CD8-positive, alpha-beta memory T cell (primary cell): ENCODE results near the gene GABBR2. TPM values are rescaled to one million over a fixed set of nuclear protein-coding genes. Genes with fewer than 3 reads are reported as not detected.
"Not testable (repeated sequence)": the region's sequence is repeated elsewhere in the genome, so short reads cannot be mapped to it uniquely, and the experiment has no call there.

Source experiments
- CTCF ChIA-PET: fragments of 350-600 bp; sonication (Branson Sonifier 250); formaldehyde crosslinking; loops from one replicate; lab custom pipeline; 2021; ENCODE audit warnings: antibody characterized with exemption; lab: Charles Lee
- POLR2A ChIA-PET: fragments of 350-600 bp; sonication (Branson Sonifier 250); formaldehyde crosslinking; loops from one replicate; lab custom pipeline; 2021; ENCODE audit warnings: antibody characterized with exemption; lab: Charles Lee
- DNase-seq, 5 donors: peaks; one replicate each; pipeline versions ENCODE4 v3.0.0 to v3.0.0-alpha.2; 2020 to 2022; ENCODE audit warnings: mixed read lengths in 1 of 5
- H3K27ac ChIP-seq: one replicate; pipeline ENCODE4 v1.7.0; 2013; ENCODE audit warnings: low read depth, mild to moderate bottlenecking, low read length, moderate library complexity
- H3K27me3 ChIP-seq: 2 replicates; pipeline ENCODE4 v1.7.0; 2013; ENCODE audit warnings: low read length, mild to moderate bottlenecking; ENCODE audit not compliant: insufficient read depth, poor library complexity, severe bottlenecking
- H3K36me3 ChIP-seq: 2 replicates; pipeline ENCODE4 v1.7.0; 2013; ENCODE audit warnings: mild to moderate bottlenecking, low read length, moderate library complexity; ENCODE audit not compliant: insufficient read depth
- H3K4me1 ChIP-seq: 2 replicates; pipeline ENCODE4 v1.7.0; 2013; ENCODE audit warnings: mild to moderate bottlenecking, low read length, moderate library complexity; ENCODE audit not compliant: insufficient read depth
- H3K4me3 ChIP-seq: 2 replicates; pipeline ENCODE4 v1.7.0; 2013; ENCODE audit warnings: mild to moderate bottlenecking, low read length
- H3K9me3 ChIP-seq: 2 replicates; pipeline ENCODE4 v1.7.0; 2013; ENCODE audit warnings: mild to moderate bottlenecking, low read length
- H3K27ac Mint-ChIP-seq, 8 donors: one replicate each; pipeline ENCODE4 v1.8.0; 2020 to 2021; ENCODE audit warnings: mixed read lengths in 8 of 8, mild to moderate bottlenecking in 6 of 8, inconsistent platforms in 3 of 8, moderate library complexity in 3 of 8
- H3K27me3 Mint-ChIP-seq, 2 donors: one replicate each; pipeline ENCODE4 v1.8.0; 2020 to 2021; ENCODE audit warnings: mixed read lengths in 2 of 2, mild to moderate bottlenecking in 1 of 2, moderate library complexity in 1 of 2
- H3K36me3 Mint-ChIP-seq, 3 donors: one replicate each; pipeline ENCODE4 v1.8.0; 2020 to 2021; ENCODE audit warnings: mixed read lengths in 3 of 3, inconsistent platforms in 1 of 3, mild to moderate bottlenecking in 1 of 3
- H3K4me1 Mint-ChIP-seq, 3 donors: one replicate each; pipeline ENCODE4 v1.8.0; 2020 to 2021; ENCODE audit warnings: mixed read lengths in 3 of 3, inconsistent platforms in 1 of 3, mild to moderate bottlenecking in 1 of 3
- H3K4me3 Mint-ChIP-seq, 7 donors: one replicate each; pipeline ENCODE4 v1.8.0; 2020 to 2021; ENCODE audit warnings: mixed read lengths in 7 of 7, mild to moderate bottlenecking in 6 of 7, moderate library complexity in 4 of 7, inconsistent platforms in 2 of 7
- H3K9me3 Mint-ChIP-seq, 5 donors: one replicate each; pipeline ENCODE4 v1.8.0; 2020 to 2022; ENCODE audit warnings: mixed read lengths in 5 of 5, mild to moderate bottlenecking in 3 of 5, moderate library complexity in 2 of 5, inconsistent platforms in 1 of 5
- polyA plus RNA-seq: library from polyadenylated mRNA; unstranded; fragments of 300-500 nt; fragmentation: Illumina TruSeq; gene quantifications from one replicate; pipeline ENCODE4 v1.2.3, GENCODE V29; 2021
- total RNA-seq, 2 experiments: library from RNA; stranded (reverse); gene quantifications; one replicate each; pipeline ENCODE4 v1.2.3, GENCODE V29; 2021

GABBR2 gene
- total and polyA plus RNA-seq, 3 experiments from 2014 or later, result not detected

GRCh38 chr9:98464156-98464690 lies 244.5 kb downstream of the GABBR2 start:
- H3K27ac ChIP-seq, H3K27ac Mint-ChIP-seq, H3K4me1 ChIP-seq, H3K36me3 Mint-ChIP-seq, H3K4me3 ChIP-seq, CTCF ChIA-PET, H3K4me3 Mint-ChIP-seq, H3K4me1 Mint-ChIP-seq, POLR2A ChIA-PET, H3K36me3 ChIP-seq, DNase-seq, H3K9me3 ChIP-seq, H3K27me3 ChIP-seq: not testable (repeated sequence)
- H3K9me3 Mint-ChIP-seq, result peaks cover 21 to 27% (median 22%) of the 10 kb centered on the region in 5 donors
- peaks cover 9 to 32% of the 10 kb centered on the region in 2 donors for H3K27me3 Mint-ChIP-seq

- H3K4me3 ChIP-seq, result no peak overlapping the region
- H3K4me1 ChIP-seq, result no peaks in the 10 kb centered on the region
- H3K9me3 Mint-ChIP-seq, result peaks cover 22 to 29% (median 28%) of the 10 kb centered on the region in 5 donors
- H3K27me3 Mint-ChIP-seq, result peaks cover 6 to 39% of the 10 kb centered on the region in 2 donors
- H3K9me3 ChIP-seq, result no peaks in the 10 kb centered on the region
- H3K27ac Mint-ChIP-seq, result no peak overlapping the region
- no peaks in the 10 kb centered on the region for H3K4me1 Mint-ChIP-seq
- H3K36me3 ChIP-seq, result no peaks in the 10 kb centered on the region
- POLR2A ChIA-PET, result no interaction called here
- no peak overlapping the region for H3K4me3 Mint-ChIP-seq
- CTCF ChIA-PET, result no interaction called here
- H3K27me3 ChIP-seq, result no peaks in the 10 kb centered on the region
- H3K27ac ChIP-seq, result no peak overlapping the region
- no peaks in the 10 kb centered on the region for H3K36me3 Mint-ChIP-seq
- DNase-seq, result no peak
These were observed 246.4 kb downstream of the GABBR2 start for GRCh38 chr9:98462310-98462709.

GRCh38 chr9:98460704-98461103 lies 248.0 kb downstream of the GABBR2 start:
- H3K36me3 ChIP-seq, result no peaks in the 10 kb centered on the region
- H3K4me3 Mint-ChIP-seq, result no peak overlapping the region
- CTCF ChIA-PET, result no interaction called here
- DNase-seq, result no peak
- H3K4me1 Mint-ChIP-seq, result no peaks in the 10 kb centered on the region
- H3K4me3 ChIP-seq, result no peak overlapping the region
- H3K27ac ChIP-seq, result no peak overlapping the region
- peaks cover 22 to 31% (median 28%) of the 10 kb centered on the region in 5 donors for H3K9me3 Mint-ChIP-seq
- no peaks in the 10 kb centered on the region for H3K9me3 ChIP-seq
- H3K36me3 Mint-ChIP-seq, result no peaks in the 10 kb centered on the region
- peaks cover 11 to 43% of the 10 kb centered on the region in 2 donors for H3K27me3 Mint-ChIP-seq
- no peaks in the 10 kb centered on the region for H3K4me1 ChIP-seq
- no peaks in the 10 kb centered on the region for H3K27me3 ChIP-seq
- POLR2A ChIA-PET, result no interaction called here
- H3K27ac Mint-ChIP-seq, result no peak overlapping the region

GRCh38 chr9:98457726-98458370 lies 250.9 kb downstream of the GABBR2 start:
- peaks cover 12 to 50% of the 10 kb centered on the region in 2 donors for H3K27me3 Mint-ChIP-seq
- no peak overlapping the region for H3K27ac ChIP-seq
- no peaks in the 10 kb centered on the region for H3K9me3 ChIP-seq
- no peaks in the 10 kb centered on the region for H3K36me3 ChIP-seq
- H3K4me1 Mint-ChIP-seq, result no peaks in the 10 kb centered on the region
- H3K27ac Mint-ChIP-seq, result no peak overlapping the region
- no peak overlapping the region for H3K4me3 Mint-ChIP-seq
- no peaks in the 10 kb centered on the region for H3K4me1 ChIP-seq
- ChIA-PET CTCF (no interaction called here), POLR2A (no interaction called here)
- peaks cover 21 to 29% (median 25%) of the 10 kb centered on the region in 5 donors for H3K9me3 Mint-ChIP-seq
- no peak for DNase-seq
- no peaks in the 10 kb centered on the region for H3K36me3 Mint-ChIP-seq
- H3K27me3 ChIP-seq, result no peaks in the 10 kb centered on the region
- no peak overlapping the region for H3K4me3 ChIP-seq

- CTCF ChIA-PET, result no interaction called here
- no peaks in the 10 kb centered on the region for H3K27me3 ChIP-seq
- Mint-ChIP-seq H3K4me3 (no peak overlapping the region), H3K27me3 (peaks cover 10 to 47% of the 10 kb centered on the region in 2 donors), H3K4me1 (no peaks in the 10 kb centered on the region), H3K36me3 (no peaks in the 10 kb centered on the region), H3K9me3 (peaks cover 9 to 19% (median 18%) of the 10 kb centered on the region in 5 donors), H3K27ac (no peak overlapping the region)
- no peaks in the 10 kb centered on the region for H3K36me3 ChIP-seq
- H3K4me3 ChIP-seq, result no peak overlapping the region
- no peak for DNase-seq
- no peak overlapping the region for H3K27ac ChIP-seq
- H3K4me1 ChIP-seq, result no peaks in the 10 kb centered on the region
- H3K9me3 ChIP-seq, result no peaks in the 10 kb centered on the region
- POLR2A ChIA-PET, result no interaction called here
These were observed 252.6 kb downstream of the GABBR2 start for GRCh38 chr9:98456156-98456613.

GRCh38 chr9:98455256-98456155 lies 253.2 kb downstream of the GABBR2 start:
- Histone ChIP-seq H3K9me3 (no peaks in the 10 kb centered on the region), H3K36me3 (no peaks in the 10 kb centered on the region), H3K27me3 (no peaks in the 10 kb centered on the region), H3K4me1 (no peaks in the 10 kb centered on the region), H3K4me3 (no peak overlapping the region), H3K27ac (no peak overlapping the region)
- Mint-ChIP-seq H3K4me1 (no peaks in the 10 kb centered on the region), H3K36me3 (no peaks in the 10 kb centered on the region), H3K9me3 (peaks cover 2 to 14% (median 11%) of the 10 kb centered on the region in 5 donors), H3K27ac (no peak overlapping the region), H3K4me3 (no peak overlapping the region), H3K27me3 (peaks cover 10 to 47% of the 10 kb centered on the region in 2 donors)
- ChIA-PET POLR2A (no interaction called here), CTCF (no interaction called here)
- DNase-seq, result no peak

GRCh38 chr9:98453589-98454311 lies 255.0 kb downstream of the GABBR2 start:
- H3K27me3 Mint-ChIP-seq, result peaks cover 15 to 47% of the 10 kb centered on the region in 2 donors
- no peaks in the 10 kb centered on the region for H3K36me3 Mint-ChIP-seq
- Histone ChIP-seq H3K27ac (no peak overlapping the region), H3K4me1 (no peaks in the 10 kb centered on the region), H3K4me3 (no peak overlapping the region), H3K36me3 (no peaks in the 10 kb centered on the region), H3K9me3 (no peaks in the 10 kb centered on the region), H3K27me3 (no peaks in the 10 kb centered on the region)
- CTCF ChIA-PET, result no interaction called here
- POLR2A ChIA-PET, result no interaction called here
- no peaks in the 10 kb centered on the region for H3K4me1 Mint-ChIP-seq
- H3K27ac Mint-ChIP-seq, result no peak overlapping the region
- H3K9me3 Mint-ChIP-seq, result peaks cover 0 to 3% (median under 1%) of the 10 kb centered on the region in 5 donors
- no peak for DNase-seq
- no peak overlapping the region for H3K4me3 Mint-ChIP-seq
